ENCODE results near the gene BFSP2. TPM values are rescaled to one million over a fixed set of nuclear protein-coding genes. Genes with fewer than 3 reads are reported as not detected.
"Not testable (repeated sequence)": the region's sequence is repeated elsewhere in the genome, so short reads cannot be mapped to it uniquely, and the experiment has no call there.

BFSP2 gene
- total RNA-seq, 2 donors from 2014 or later: not detected

- Histone ChIP-seq H3K27me3 (no peaks in the 10 kb centered on the region), H3K27ac (no peak overlapping the region), H3K4me1 (no peaks in the 10 kb centered on the region), H3K36me3 (no peaks in the 10 kb centered on the region), H3K4me3 (no peak overlapping the region), H3K9me3 (no peaks in the 10 kb centered on the region)
- TF ChIP-seq CTCF (IDR thresholded peaks at IDR 0.05): peak in 1 of 2 donors; percentile 34
- no peak for DNase-seq (ENCODE audit: low spot score)
These were observed 94.6 kb downstream of the BFSP2 start for GRCh38 chr3:133494469-133494868.

DNA sequence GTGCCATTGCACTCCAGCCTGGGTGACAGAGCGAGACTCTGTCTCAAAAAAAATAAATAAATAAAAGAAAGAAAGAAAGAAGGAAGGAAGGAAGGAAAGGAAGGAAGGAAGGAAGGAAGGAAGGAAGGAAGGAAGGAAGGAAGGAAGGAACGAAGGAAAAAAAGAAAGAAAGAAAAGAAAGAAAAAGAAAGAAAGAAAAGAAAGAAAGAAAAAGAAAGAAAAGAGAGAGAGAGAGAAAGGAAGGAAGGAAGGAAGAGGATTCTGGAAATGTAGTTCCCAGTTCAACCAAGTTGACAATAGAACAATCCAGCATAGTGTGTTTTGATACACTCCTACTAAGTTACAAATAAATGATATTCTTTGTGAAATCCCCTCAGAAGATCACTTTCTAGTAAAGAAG, 102.7 kb downstream of the BFSP2 start:
- not testable (repeated sequence) for H3K9me3 ChIP-seq; H3K27ac ChIP-seq; H3K36me3 ChIP-seq; H3K27me3 ChIP-seq; H3K4me1 ChIP-seq; H3K4me3 ChIP-seq; DNase-seq (ENCODE audit: low spot score)

GRCh38 chr3:133503409-133503808, 103.6 kb downstream of the BFSP2 start:
- TF ChIP-seq CTCF (IDR thresholded peaks at IDR 0.05): no peak
- Histone ChIP-seq H3K4me3 (no peak overlapping the region), H3K27ac (no peak overlapping the region), H3K4me1 (no peaks in the 10 kb centered on the region), H3K36me3 (no peaks in the 10 kb centered on the region), H3K27me3 (no peaks in the 10 kb centered on the region), H3K9me3 (no peaks in the 10 kb centered on the region)
- DNase-seq (ENCODE audit: low spot score): no peak

- Histone ChIP-seq H3K4me1 (no peaks in the 10 kb centered on the region), H3K27ac (no peak overlapping the region), H3K9me3 (no peaks in the 10 kb centered on the region), H3K4me3 (no peak overlapping the region), H3K27me3 (no peaks in the 10 kb centered on the region), H3K36me3 (no peaks in the 10 kb centered on the region)
- no peak for TF ChIP-seq CTCF (IDR thresholded peaks at IDR 0.05)
- no peak for DNase-seq (ENCODE audit: low spot score)
These were observed 104.9 kb downstream of the BFSP2 start for GRCh38 chr3:133504736-133505135.

DNA sequence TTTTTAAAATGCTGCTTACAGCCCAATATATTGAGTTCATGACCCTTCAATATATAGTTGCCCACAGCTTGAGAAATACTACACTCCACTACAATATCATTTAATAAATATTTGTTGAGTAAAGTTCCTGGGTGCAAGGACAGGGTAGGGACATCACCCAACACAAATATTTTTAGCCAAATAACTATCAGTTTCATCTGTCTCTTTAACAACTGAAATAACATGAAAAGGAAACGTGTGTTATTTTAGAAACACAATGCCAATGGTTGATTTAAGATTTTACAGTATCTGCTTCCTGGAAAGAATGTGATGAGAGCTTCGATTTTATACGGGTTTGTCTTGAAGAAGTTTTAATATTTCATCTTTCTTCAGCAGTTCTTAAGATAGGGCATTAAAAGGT, 106.0 kb downstream of the BFSP2 start:
- H3K4me3 ChIP-seq: no peak overlapping the region

GRCh38 chr3:133506215-133506901, 106.5 kb downstream of the BFSP2 start:
- H3K4me1 ChIP-seq: no peaks in the 10 kb centered on the region
- H3K36me3 ChIP-seq: no peaks in the 10 kb centered on the region
- no peak for DNase-seq (ENCODE audit: low spot score)
- peak overlapping the region in 1 of 2 donors; percentile 36 for H3K27ac ChIP-seq
- no peak for TF ChIP-seq CTCF (IDR thresholded peaks at IDR 0.05)
- no peak overlapping the region for H3K4me3 ChIP-seq
- no peaks in the 10 kb centered on the region for H3K9me3 ChIP-seq
- no peaks in the 10 kb centered on the region for H3K27me3 ChIP-seq

More for the DNA sequence above, 106.0 kb downstream of the BFSP2 start:
- TF ChIP-seq CTCF (IDR thresholded peaks at IDR 0.05): no peak
- Histone ChIP-seq H3K36me3 (no peaks in the 10 kb centered on the region), H3K9me3 (no peaks in the 10 kb centered on the region), H3K27me3 (no peaks in the 10 kb centered on the region), H3K27ac (peak overlapping the region in 1 of 2 donors; percentile 36), H3K4me1 (no peaks in the 10 kb centered on the region)
- DNase-seq (ENCODE audit: low spot score): no peak
